TTC549 (cell line): Measurements from ENCODE around the gene AGPAT3.
"Not testable (repeated sequence)": the region's sequence is repeated elsewhere in the genome, so short reads cannot be mapped to it uniquely, and the experiment has no call there.

Experiments
- FAIRE-seq: peaks from 2 replicates; lab custom pipeline; 2012; peaks lifted over from hg19 to GRCh38; lab: Jason Lieb, UNC

The AGPAT3 gene

GRCh38 chr21:43864962-43865539, at the start of gene AGPAT3:
Gene AGPAT3 (plus strand): TSS chr21:43865223. CDS start chr21:43959682, 94,459 bp downstream.
- no peak for FAIRE-seq

DNA sequence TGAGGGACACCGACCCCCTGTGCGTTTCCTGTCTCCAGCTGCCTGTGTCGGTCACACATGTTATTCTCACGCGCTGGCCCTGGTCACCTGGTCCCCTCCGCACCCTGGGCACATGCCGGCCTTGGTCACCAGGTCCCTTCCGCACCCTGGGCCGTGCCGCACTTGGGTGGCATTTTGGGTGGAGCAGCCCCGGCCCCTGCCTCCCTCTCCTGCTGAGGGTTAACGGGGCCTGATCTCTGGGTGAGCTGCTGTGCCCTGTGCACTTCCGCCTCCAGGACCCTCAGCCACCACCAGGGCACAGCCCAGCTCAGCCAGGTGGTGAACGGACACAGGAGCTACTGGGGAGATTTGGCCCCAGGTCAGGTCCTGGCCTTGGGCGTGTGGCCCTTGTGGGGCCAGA, 49.0 kb upstream of the AGPAT3 start:
- no peak for FAIRE-seq

GRCh38 chr21:43816611-43817071, 48.4 kb upstream of the AGPAT3 start:
- FAIRE-seq = no peak

- no peak for FAIRE-seq
Observed at GRCh38 chr21:43817157-43818086, 47.6 kb upstream of the AGPAT3 start.

GRCh38 chr21:43818685-43819084, 46.3 kb upstream of the AGPAT3 start:
- no peak for FAIRE-seq

GRCh38 chr21:43819511-43820405, 45.3 kb upstream of the AGPAT3 start:
- no peak for FAIRE-seq

GRCh38 chr21:43820466-43820865, 44.6 kb upstream of the AGPAT3 start:
- FAIRE-seq = no peak

GRCh38 chr21:43822166-43822565, 42.9 kb upstream of the AGPAT3 start:
- FAIRE-seq = not testable (repeated sequence)

GRCh38 chr21:43822741-43823140, 42.3 kb upstream of the AGPAT3 start:
- not testable (repeated sequence) for FAIRE-seq

GRCh38 chr21:43824333-43825241, 40.4 kb upstream of the AGPAT3 start:
- FAIRE-seq = no peak

DNA sequence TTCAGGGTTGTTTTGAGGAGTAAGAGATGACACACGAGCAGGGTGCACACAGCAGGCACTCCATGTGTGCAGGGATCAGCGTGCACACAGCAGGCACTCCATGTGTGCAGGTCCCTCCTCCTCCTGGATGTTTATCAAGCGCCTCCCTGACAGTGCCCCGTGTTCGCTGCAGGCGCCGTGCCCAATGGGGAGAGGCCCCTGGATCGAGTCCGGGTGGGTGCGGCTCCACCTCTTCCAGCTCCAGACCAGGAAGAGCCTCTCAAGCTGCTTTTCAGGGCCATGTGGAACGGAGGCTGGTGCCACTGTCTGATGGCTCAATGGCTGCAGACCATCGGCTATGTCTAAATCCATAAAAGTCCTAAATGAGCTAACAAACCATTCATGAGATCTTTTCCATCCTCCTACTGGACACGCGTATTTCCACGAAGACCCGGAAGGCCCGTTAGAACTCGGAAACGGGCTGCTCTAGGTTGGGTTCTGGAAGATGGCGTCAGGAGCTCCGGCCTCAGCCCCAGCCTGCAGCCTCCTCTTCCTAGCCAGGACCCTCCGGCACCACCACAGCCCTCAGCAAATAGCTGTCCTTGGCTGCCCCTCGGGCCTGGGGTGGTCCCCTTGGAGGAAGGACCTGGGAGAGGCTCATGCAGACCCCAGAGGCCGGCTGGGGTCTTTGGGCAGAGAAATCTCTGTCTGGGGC, 39.6 kb upstream of the AGPAT3 start:
- no peak for FAIRE-seq

- no peak for FAIRE-seq
Observed at GRCh38 chr21:43825936-43826622, 38.9 kb upstream of the AGPAT3 start.

DNA sequence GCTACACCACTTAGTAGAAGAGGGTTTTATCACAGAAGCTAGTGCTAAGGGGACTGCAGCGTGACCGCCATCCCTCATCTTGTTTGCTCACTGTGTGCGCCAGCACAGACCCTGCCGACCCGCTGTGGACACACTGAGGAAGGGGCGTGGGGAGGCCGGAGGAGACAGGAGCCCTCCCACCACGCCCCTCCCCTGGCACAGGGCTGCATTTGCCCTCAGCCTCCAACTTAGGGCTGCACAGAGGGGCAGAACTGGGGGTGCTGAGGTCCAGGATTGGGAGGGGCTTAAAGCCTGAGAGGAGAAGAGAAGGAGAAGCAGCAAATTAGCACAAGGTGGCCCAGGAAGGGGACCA, 38.4 kb upstream of the AGPAT3 start:
- FAIRE-seq = no peak

DNA sequence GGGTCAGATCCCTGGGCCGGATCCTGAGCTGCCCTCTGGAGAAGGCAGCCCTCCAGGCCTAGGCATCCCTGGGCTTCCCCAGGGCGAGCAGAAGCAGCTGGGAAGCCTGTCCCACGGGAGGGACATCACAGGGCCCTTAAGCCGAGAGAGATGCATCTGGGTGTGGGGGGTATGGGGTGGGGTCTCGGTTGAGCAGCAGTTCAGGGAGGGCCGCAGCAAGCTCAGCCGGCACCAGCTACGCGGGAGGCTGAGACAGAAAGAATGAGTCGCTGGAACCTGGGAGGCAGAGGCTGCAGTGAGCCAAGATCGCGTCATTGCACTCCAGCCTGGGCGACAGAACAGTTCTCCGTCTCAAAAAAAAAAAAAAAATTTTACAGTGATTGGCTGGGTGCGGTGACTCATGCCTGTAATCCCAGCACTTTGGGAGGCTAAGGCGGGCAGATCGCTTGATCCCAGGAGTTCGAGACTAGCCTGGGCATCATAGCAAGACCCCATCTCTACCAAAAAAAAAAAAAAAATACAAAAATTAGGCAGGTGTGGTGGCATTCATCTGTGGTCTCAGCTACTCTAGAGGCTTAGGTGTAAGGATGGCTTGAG, 37.9 kb upstream of the AGPAT3 start:
- FAIRE-seq = no peak

DNA sequence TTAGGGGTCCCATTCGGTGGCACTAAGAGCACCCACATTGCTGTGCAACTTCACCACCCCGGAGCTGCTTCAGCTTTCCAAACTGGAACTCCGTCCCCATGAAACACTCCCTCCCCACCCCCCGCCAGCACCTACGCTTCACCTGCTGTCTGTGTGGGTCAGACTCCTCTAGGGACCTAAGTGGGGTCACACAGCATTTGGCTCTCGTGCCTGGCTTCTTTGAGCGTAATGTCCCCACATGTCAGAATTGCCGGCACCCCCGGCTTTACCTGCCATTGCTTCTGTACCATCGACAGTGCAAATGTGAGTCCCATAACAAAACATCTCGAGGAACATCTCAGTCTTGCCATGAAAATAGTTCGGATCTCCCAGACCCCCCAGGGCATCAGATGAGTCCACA, 35.9 kb upstream of the AGPAT3 start:
- FAIRE-seq = no peak

- no peak for FAIRE-seq
Observed at GRCh38 chr21:43829575-43830119, 35.4 kb upstream of the AGPAT3 start.

GRCh38 chr21:43832158-43832550, 32.9 kb upstream of the AGPAT3 start:
- no peak for FAIRE-seq

- no peak for FAIRE-seq
Observed at GRCh38 chr21:43832648-43833047, 32.4 kb upstream of the AGPAT3 start.

DNA sequence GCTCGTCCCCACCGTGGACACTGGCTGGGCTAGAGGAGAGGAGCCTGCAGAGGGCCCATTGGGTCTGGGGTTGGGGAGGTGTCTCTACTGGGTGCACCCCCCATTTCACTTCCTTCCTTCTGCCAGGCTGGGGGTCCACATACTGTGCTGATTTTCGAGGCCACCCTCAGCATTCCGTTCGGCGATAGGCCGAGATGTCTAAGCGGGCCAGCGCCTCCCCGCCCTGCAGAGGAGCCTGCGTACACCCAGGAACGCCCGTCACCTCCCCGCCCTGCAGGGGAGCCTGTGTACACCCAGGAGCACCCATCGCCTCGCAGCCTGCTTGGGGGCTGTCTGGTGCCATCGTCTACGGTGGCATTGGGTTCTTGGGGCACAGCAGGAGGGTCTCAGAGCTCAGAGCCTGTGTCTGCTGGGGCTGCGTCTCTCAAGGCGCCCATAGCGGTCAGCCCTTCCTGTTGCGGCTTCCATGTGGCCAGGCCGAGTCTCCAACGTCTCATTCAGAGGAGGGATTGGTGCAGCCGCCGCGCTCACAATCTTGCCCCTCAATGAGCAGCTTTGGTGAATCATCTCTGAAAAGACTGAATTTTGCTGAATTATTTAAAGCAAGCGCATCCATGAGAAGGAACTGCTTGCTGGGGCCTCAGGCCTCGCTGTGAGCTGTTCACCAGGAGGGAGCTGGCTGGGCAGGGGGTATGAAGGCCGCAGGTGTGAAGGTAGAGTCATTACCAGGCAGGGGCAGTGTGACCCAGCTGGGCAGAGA, 30.7 kb upstream of the AGPAT3 start:
- no peak for FAIRE-seq
